H1 (cell line): ENCODE results near the gene OSBPL3. TPM values are rescaled to one million over a fixed set of nuclear protein-coding genes. Genes with fewer than 3 reads are reported as not detected.

ENCODE experiments used
- CTCF ChIA-PET: fragments of 300-600 bp; sonication (Branson Sonifier 250); formaldehyde crosslinking; loops from one replicate; lab custom pipeline; 2021; ENCODE audit not compliant: partially characterized antibody; lab: Charles Lee
- POLR2A ChIA-PET: fragments of 300-600 bp; sonication (Branson Sonifier 250); formaldehyde crosslinking; loops from one replicate; lab custom pipeline; 2021; ENCODE audit warnings: inconsistent platforms; ENCODE audit not compliant: partially characterized antibody; lab: Charles Lee
- DNase-seq, 2 experiments: peaks; one replicate each; pipeline versions ENCODE4 v3.0.0 to v3.0.0-alpha.2; 2010 to 2022; ENCODE audit warnings: low spot score in 2 of 2, low read depth in 1 of 2, mixed read lengths in 1 of 2
- FAIRE-seq: peaks from 2 replicates; lab custom pipeline; 2011; peaks lifted over from hg19 to GRCh38; lab: Jason Lieb, UNC
- H2AFZ ChIP-seq: 2 replicates; pipeline ENCODE4 v1.8.1; 2012; ENCODE audit warnings: low read length, inconsistent platforms
- H2AK5ac ChIP-seq: 2 replicates; pipeline ENCODE4 v1.6.1; 2013; ENCODE audit warnings: low read depth, low read length
- H2BK120ac ChIP-seq: replicated peaks from 2 replicates; pipeline ENCODE3; 2013; ENCODE audit warnings: low read depth, low read length, inconsistent platforms
- H2BK12ac ChIP-seq: 2 replicates; pipeline ENCODE4 v1.6.1; 2013; ENCODE audit warnings: low read depth, low read length
- H2BK15ac ChIP-seq: 2 replicates; pipeline ENCODE4 v1.6.1; 2013; ENCODE audit warnings: low read length
- H2BK20ac ChIP-seq: 2 replicates; pipeline ENCODE4 v1.6.1; 2013; ENCODE audit warnings: low read length
- H2BK5ac ChIP-seq: 2 replicates; pipeline ENCODE4 v1.6.1; 2013; ENCODE audit warnings: low read depth, low read length
- H3K14ac ChIP-seq: 2 replicates; pipeline ENCODE4 v1.6.1; 2013; ENCODE audit warnings: inconsistent platforms; ENCODE audit not compliant: insufficient read length
- H3K18ac ChIP-seq: 2 replicates; pipeline ENCODE4 v1.6.1; 2013; ENCODE audit warnings: low read length; ENCODE audit errors: extremely low read depth
- H3K23ac ChIP-seq: 2 replicates; pipeline ENCODE4 v1.6.1; 2013; ENCODE audit warnings: inconsistent platforms; ENCODE audit not compliant: insufficient read length
- H3K23me2 ChIP-seq: 2 replicates; pipeline ENCODE4 v1.6.1; 2013; ENCODE audit warnings: low read depth, low read length
- H3K27ac ChIP-seq: 2 replicates; pipeline ENCODE4 v1.6.1; 2011; ENCODE audit warnings: low read depth, low read length, inconsistent platforms
- H3K27me3 ChIP-seq, 4 experiments: replicated peaks in 1 of 4; 1 replicate in 1 of 4; 2 replicates in 3 of 4; pipeline versions ENCODE4 v1.6.1 to v1.8.1; 2011 to 2013; ENCODE audit warnings: low read length in 3 of 4, mild to moderate bottlenecking in 3 of 4, inconsistent platforms in 2 of 4, mixed read lengths in 2 of 4, moderate library complexity in 1 of 4; ENCODE audit not compliant: control insufficient read depth in 3 of 4, insufficient read depth in 3 of 4; ENCODE audit errors: extremely low read depth in 1 of 4
- H3K36me3 ChIP-seq, 4 experiments: 2 replicates each; pipeline versions ENCODE4 v1.6.1 to v1.8.1; 2011 to 2013; ENCODE audit warnings: mild to moderate bottlenecking in 4 of 4, low read length in 3 of 4, moderate library complexity in 2 of 4, control low read depth in 1 of 4, inconsistent platforms in 1 of 4; ENCODE audit not compliant: insufficient read depth in 4 of 4, control insufficient read depth in 2 of 4
- H3K4ac ChIP-seq: replicated peaks from 2 replicates; pipeline ENCODE3; 2013; ENCODE audit warnings: low read length, low read depth, mixed read lengths, inconsistent platforms; ENCODE audit not compliant: insufficient read length
- H3K4me1 ChIP-seq, 4 experiments: replicated peaks in 1 of 4; 1 replicate in 1 of 4; 2 replicates in 3 of 4; pipeline versions ENCODE4 v1.6.1 to v1.8.1; 2011 to 2013; ENCODE audit warnings: low read length in 3 of 4, inconsistent platforms in 2 of 4, mixed read lengths in 1 of 4; ENCODE audit not compliant: insufficient read depth in 4 of 4, control insufficient read depth in 3 of 4
- H3K4me2 ChIP-seq, 2 experiments: 2 replicates each; pipeline versions ENCODE4 v1.6.1 to v1.8.1; 2011 to 2013; ENCODE audit warnings: low read depth in 2 of 2, low read length in 2 of 2, control low read depth in 1 of 2, inconsistent platforms in 1 of 2, mild to moderate bottlenecking in 1 of 2; ENCODE audit not compliant: insufficient read depth in 1 of 2
- H3K4me3 ChIP-seq, 4 experiments: fragments of 200-600, 300-600 bp in 1 of 4; sonication (generic), shearing (Covaris generic), sonication (Bioruptor Twin) in 1 of 4; 2 replicates each; pipeline versions ENCODE4 v1.5.1 to v1.8.1; 2011 to 2016; ENCODE audit warnings: low read length in 4 of 4, low read depth in 3 of 4, control low read depth in 2 of 4, inconsistent platforms in 2 of 4, mild to moderate bottlenecking in 2 of 4, mixed read lengths in 1 of 4, moderate library complexity in 1 of 4; ENCODE audit not compliant: insufficient read depth in 2 of 4; ENCODE audit errors: extremely low read depth in 1 of 4
- H3K56ac ChIP-seq: replicated peaks from 2 replicates; pipeline ENCODE3; 2013; ENCODE audit warnings: low read depth, mild to moderate bottlenecking, mixed read lengths, low read length, inconsistent platforms; ENCODE audit not compliant: insufficient read length
- H3K79me1 ChIP-seq: 2 replicates; pipeline ENCODE4 v1.6.1; 2013; ENCODE audit warnings: low read depth, low read length, control low read depth
- H3K79me2 ChIP-seq, 2 experiments: 2 replicates each; pipeline versions ENCODE4 v1.6.1 to v1.8.1; 2012 to 2013; ENCODE audit warnings: low read length in 2 of 2, mild to moderate bottlenecking in 2 of 2, inconsistent platforms in 1 of 2; ENCODE audit not compliant: insufficient read depth in 2 of 2, control insufficient read depth in 1 of 2
- H3K9ac ChIP-seq, 4 experiments: replicated peaks in 1 of 4; 1 replicate in 1 of 4; 2 replicates in 3 of 4; pipeline versions ENCODE4 v1.6.1 to v1.8.1; 2011 to 2013; ENCODE audit warnings: low read depth in 3 of 4, low read length in 3 of 4, control low read depth in 2 of 4, mild to moderate bottlenecking in 2 of 4, moderate library complexity in 2 of 4, inconsistent platforms in 1 of 4; ENCODE audit errors: extremely low read depth in 1 of 4
- H3K9me3 ChIP-seq, 2 experiments: 2 replicates each; pipeline versions ENCODE4 v1.6.1 to v1.8.1; 2012 to 2013; ENCODE audit warnings: mild to moderate bottlenecking in 2 of 2, moderate library complexity in 2 of 2, control low read depth in 1 of 2, inconsistent platforms in 1 of 2, low read depth in 1 of 2, low read length in 1 of 2, mixed read lengths in 1 of 2; ENCODE audit not compliant: insufficient read depth in 2 of 2
- H4K20me1 ChIP-seq, 2 experiments: replicated peaks in 1 of 2; 2 replicates each; pipeline versions ENCODE3 to v1.8.1; 2011 to 2013; ENCODE audit warnings: inconsistent platforms in 2 of 2, low read length in 2 of 2, mild to moderate bottlenecking in 1 of 2; ENCODE audit not compliant: insufficient read depth in 2 of 2, control insufficient read depth in 1 of 2
- H4K5ac ChIP-seq: 2 replicates; pipeline ENCODE4 v1.6.1; 2013; ENCODE audit warnings: low read length, low read depth, mixed read lengths, inconsistent platforms; ENCODE audit not compliant: insufficient read length
- H4K8ac ChIP-seq: 2 replicates; pipeline ENCODE4 v1.8.0; 2013; ENCODE audit warnings: mild to moderate bottlenecking, moderate library complexity, low read length, inconsistent platforms; ENCODE audit not compliant: insufficient read depth; ENCODE audit errors: extremely low read depth
- H4K91ac ChIP-seq: replicated peaks from 2 replicates; pipeline ENCODE3; 2013; ENCODE audit warnings: low read length, mixed read lengths, inconsistent platforms; ENCODE audit not compliant: insufficient read length
- CBX8 ChIP-seq: fragments of 300-800, 300-1000 bp; sonication (generic); IDR thresholded peaks from 2 replicates; pipeline ENCODE4 v1.7.1; 2016; ENCODE audit warnings: low read depth, low read length, borderline replicate concordance
- GABPA ChIP-seq: IDR thresholded peaks from 2 replicates; pipeline ENCODE4 v1.6.1; 2011; ENCODE audit warnings: mild to moderate bottlenecking, low read length, moderate library complexity, borderline replicate concordance; ENCODE audit not compliant: insufficient read depth
- HDAC2 ChIP-seq, 2 experiments: fragments of 300-600 bp in 1 of 2; sonication (generic) in 1 of 2; IDR thresholded peaks; 2 replicates each; pipeline ENCODE4 v1.6.1; 2011 to 2012; ENCODE audit warnings: low read depth in 2 of 2, low read length in 2 of 2, mild to moderate bottlenecking in 2 of 2, moderate library complexity in 2 of 2, borderline replicate concordance in 1 of 2, inconsistent platforms in 1 of 2
- HDAC6 ChIP-seq: IDR thresholded peaks from one replicate; pipeline ENCODE4 v1.7.1; 2012; ENCODE audit warnings: low read depth, mild to moderate bottlenecking, inconsistent platforms, low read length, moderate library complexity
- JUND ChIP-seq: IDR thresholded peaks from 2 replicates; pipeline ENCODE4 v1.6.1; 2011; ENCODE audit warnings: mild to moderate bottlenecking, improper control_type of control experiment, low read length
- POLR2A ChIP-seq, 2 experiments: IDR thresholded peaks; 1 replicate in 1 of 2; 2 replicates in 1 of 2; pipeline ENCODE4 v1.6.1; 2011; ENCODE audit warnings: low read depth in 2 of 2, low read length in 2 of 2, mild to moderate bottlenecking in 2 of 2; ENCODE audit errors: control extremely low read depth in 1 of 2
- RBBP5 ChIP-seq: IDR thresholded peaks from 2 replicates; pipeline ENCODE4 v1.7.1; 2012; ENCODE audit warnings: low read depth, mild to moderate bottlenecking, inconsistent platforms, low read length, moderate library complexity, borderline replicate concordance
- RNF2 ChIP-seq: fragments of 200-900, 300-1000 bp; sonication (generic); IDR thresholded peaks from 2 replicates; pipeline ENCODE4 v1.7.1; 2016; ENCODE audit warnings: borderline replicate concordance, low read depth, mild to moderate bottlenecking, antibody characterized with exemption, low read length; ENCODE audit not compliant: poor library complexity, severe bottlenecking; ENCODE audit errors: missing control alignments
- SIRT6 ChIP-seq: IDR thresholded peaks from one replicate; pipeline ENCODE4 v1.7.1; 2012; ENCODE audit warnings: low read length, inconsistent platforms
- SIX5 ChIP-seq: IDR thresholded peaks from 2 replicates; pipeline ENCODE4 v1.6.1; 2011; ENCODE audit warnings: mild to moderate bottlenecking, low read depth, low read length
- WGBS, 2 experiments: shearing (Covaris generic) in 1 of 2; methylation state at CpG; one replicate each; pipeline versions ENCODE4 v1.1.6 to v1.1.7; 2013 to 2015; ENCODE audit warnings: low lambda C conversion rate in 2 of 2, mixed read lengths in 2 of 2, inconsistent platforms in 1 of 2, low coverage in 1 of 2, missing lambda C conversion rate in 1 of 2; ENCODE audit not compliant: insufficient replicate concordance in 2 of 2, insufficient coverage in 1 of 2, insufficient read length in 1 of 2; ENCODE audit errors: extremely low coverage in 1 of 2, missing lambda C conversion rate in 1 of 2; 5-methylcytosine and 5-hydroxymethylcytosine counted together
- polyA plus RNA-seq, 7 experiments: library from polyadenylated mRNA; depleted of rRNA in 3 of 7; stranded (reverse) in 5 of 7; unstranded in 2 of 7; fragments of >200 nt in 5 of 7; fragments of 200-250 nt in 2 of 7; gene quantifications; 1 replicate in 5 of 7; 2 replicates in 1 of 7; 4 replicates in 1 of 7; pipeline versions ENCODE4 v1.2.1 to v1.2.3, GENCODE V29; 2011 to 2013; ENCODE audit warnings: missing spikeins in 2 of 7, mixed read lengths in 2 of 7
- total RNA-seq: library from RNA; stranded (reverse); fragmentation: NEBNext Ultra II Directional; extraction: Animal tissue kit (Norgen Biotek cat#: 25700); gene quantifications from 2 replicates; pipeline ENCODE4 v1.2.1, GENCODE V29; 2021

The OSBPL3 gene
- total and polyA plus RNA-seq, 2 of the 8 experiments (the other 6 are each of a cell fraction or from before 2014, with no cell fraction given): 2.8 to 13.9 TPM

DNA sequence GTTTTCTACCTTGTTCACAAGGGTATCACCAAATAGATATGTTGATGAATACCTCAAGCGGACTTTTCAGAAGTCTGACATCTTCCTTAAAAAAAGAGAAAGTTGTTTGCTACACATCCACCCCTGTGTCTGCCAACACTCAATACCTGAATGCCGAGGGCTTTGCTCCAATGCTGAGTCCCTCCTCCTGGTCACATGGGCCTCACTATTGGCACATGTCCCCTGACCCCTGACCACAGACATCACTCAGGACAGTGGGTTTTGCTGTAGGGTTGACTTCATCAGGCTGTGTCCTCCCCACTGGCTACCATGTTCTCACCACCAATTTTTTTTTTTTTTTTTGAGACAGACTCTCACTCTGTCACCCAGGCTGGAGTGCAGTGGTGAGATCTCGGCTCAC is 76.4 kb downstream of the OSBPL3 start:
- H3K4ac ChIP-seq: no peak overlapping the region
- H3K18ac ChIP-seq: no peak overlapping the region
- H3K4me2 ChIP-seq: no peak overlapping the region
- H3K23ac ChIP-seq: no peak overlapping the region
- H4K8ac ChIP-seq: no peak overlapping the region
- no peaks in the 10 kb centered on the region for H4K20me1 ChIP-seq
- H3K27ac ChIP-seq: no peak overlapping the region
- H3K36me3 ChIP-seq: no peaks in the 10 kb centered on the region; a peak in 1 of 8 replicates
- CTCF ChIA-PET: no interaction called here
- H3K27me3 ChIP-seq: no peaks in the 10 kb centered on the region
- H2AK5ac ChIP-seq: no peak overlapping the region
- 83% methylated on average over 3 of the region's 3 CpGs; no CpG with 5 or more reads in 1 of the 2 experiments for WGBS, 2 experiments
- FAIRE-seq (no peak), DNase-seq (peak in 1 of 2 experiments; percentile 11)
- no peak overlapping the region for H3K56ac ChIP-seq
- H3K4me1 ChIP-seq: no peaks in the 10 kb centered on the region; a peak in 1 of 7 replicates
- POLR2A ChIA-PET: no interaction called here
- no peak overlapping the region for H4K91ac ChIP-seq
- no peak overlapping the region for H3K14ac ChIP-seq
- no peaks in the 10 kb centered on the region for H3K9me3 ChIP-seq
- H3K79me2 ChIP-seq: no peaks in the 10 kb centered on the region
- peaks cover 2% of the 10 kb centered on the region; the same call in 1 of the 2 replicates for H3K79me1 ChIP-seq
- no peak overlapping the region for H2AFZ ChIP-seq
- H3K9ac ChIP-seq: no peak overlapping the region
- H3K4me3 ChIP-seq: no peak overlapping the region
- no peak overlapping the region for H4K5ac ChIP-seq
- no peak overlapping the region for H2BK20ac ChIP-seq
- no peak overlapping the region for H2BK5ac ChIP-seq
- H3K23me2 ChIP-seq: no peaks in the 10 kb centered on the region; the same call in 1 of the 2 replicates
- H2BK12ac ChIP-seq: no peak overlapping the region
- TF ChIP-seq JUND (no peak), HDAC2 (IDR thresholded peaks at IDR 0.05; ENCODE audit: borderline replicate concordance in 1 of 2, low read depth in 2 of 2, low read length in 2 of 2) (no peak), RNF2 (no peak), CBX8 (no peak), SIRT6 (no peak), SIX5 (no peak), GABPA (no peak), RBBP5 (no peak), HDAC6 (no peak), POLR2A (IDR thresholded peaks at IDR 0.05; ENCODE audit: control extremely low read depth in 1 of 2, low read depth in 2 of 2, low read length in 2 of 2) (no peak)
- no peak overlapping the region for H2BK120ac ChIP-seq
- H2BK15ac ChIP-seq: no peak overlapping the region
